Smooth muscle cell (in vitro differentiated cells): ENCODE results near the gene CLDN24. TPM values are rescaled to one million over a fixed set of nuclear protein-coding genes. Genes with fewer than 3 reads are reported as not detected.

Experiments
- DNase-seq: peaks from one replicate; lab custom pipeline; 2025; ENCODE audit not compliant: unreplicated experiment; lab: John Stamatoyannopoulos, UW
- H2AFZ ChIP-seq: fragments of 200-600 bp; sonication (generic); 2 replicates; pipeline ENCODE4 v1.6.0; 2016; ENCODE audit warnings: antibody characterized with exemption, low read depth, mild to moderate bottlenecking
- H3F3A ChIP-seq: fragments of 200-600 bp; sonication (generic); 2 replicates; pipeline ENCODE4 v1.6.0; 2017; ENCODE audit warnings: antibody characterized with exemption, low read depth
- H3K27ac ChIP-seq: fragments of 200-600 bp; sonication (generic); 2 replicates; pipeline ENCODE4 v1.5.1; 2016; ENCODE audit warnings: low read depth, mild to moderate bottlenecking
- H3K27me3 ChIP-seq: fragments of 200-600 bp; sonication (generic); 2 replicates; pipeline ENCODE4 v1.6.1; 2016; ENCODE audit warnings: low read depth, mild to moderate bottlenecking
- H3K36me3 ChIP-seq: fragments of 200-600 bp; sonication (generic); 2 replicates; pipeline ENCODE4 v1.5.1; 2016; ENCODE audit warnings: low read depth
- H3K4me1 ChIP-seq: fragments of 200-600 bp; sonication (generic); 2 replicates; pipeline ENCODE4 v1.5.1; 2016; ENCODE audit warnings: low read depth
- H3K4me2 ChIP-seq: fragments of 200-600 bp; sonication (generic); 2 replicates; pipeline ENCODE4 v1.6.0; 2016; ENCODE audit warnings: mild to moderate bottlenecking
- H3K4me3 ChIP-seq: fragments of 200-600 bp; sonication (generic); 2 replicates; pipeline ENCODE4 v1.5.1; 2016; ENCODE audit warnings: mild to moderate bottlenecking
- H3K79me2 ChIP-seq: fragments of 200-600 bp; sonication (generic); 2 replicates; pipeline ENCODE4 v1.6.0; 2016; ENCODE audit warnings: low read depth, mild to moderate bottlenecking
- H3K9ac ChIP-seq: fragments of 200-600 bp; sonication (generic); 2 replicates; pipeline ENCODE4 v1.6.0; 2016; ENCODE audit warnings: low read depth
- H3K9me3 ChIP-seq: fragments of 200-600 bp; sonication (generic); replicated peaks from 2 replicates; pipeline ENCODE4 v1.5.1; 2016; ENCODE audit warnings: low read depth
- H4K20me1 ChIP-seq: fragments of 200-600 bp; sonication (generic); 2 replicates; pipeline ENCODE4 v1.6.0; 2016; ENCODE audit warnings: low read depth
- CTCF ChIP-seq: fragments of 200-600 bp; sonication (generic); IDR thresholded peaks from 2 replicates; pipeline ENCODE4 v1.5.1; 2017; ENCODE audit warnings: borderline replicate concordance, mild to moderate bottlenecking, antibody characterized with exemption; ENCODE audit not compliant: insufficient read depth, poor library complexity, severe bottlenecking
- WGBS: methylation state at CpG from one replicate; pipeline ENCODE4 v1.1.7; 2016; ENCODE audit warnings: low lambda C conversion rate; 5-methylcytosine and 5-hydroxymethylcytosine counted together
- polyA plus RNA-seq: library from polyadenylated mRNA; unstranded; fragments of >200 nt; fragmentation: Nextera tagmentation; extraction: Ambion mirVana; gene quantifications from 2 replicates; pipeline ENCODE4 v1.2.1, GENCODE V29; 2016
- total RNA-seq: library from RNA; depleted of rRNA; stranded (reverse); fragments of >200 nt; gene quantifications from 2 replicates; pipeline ENCODE4 v1.2.3, GENCODE V29; 2014

The CLDN24 gene
- total and polyA plus RNA-seq, 2 experiments from 2014 or later, result not detected

DNA sequence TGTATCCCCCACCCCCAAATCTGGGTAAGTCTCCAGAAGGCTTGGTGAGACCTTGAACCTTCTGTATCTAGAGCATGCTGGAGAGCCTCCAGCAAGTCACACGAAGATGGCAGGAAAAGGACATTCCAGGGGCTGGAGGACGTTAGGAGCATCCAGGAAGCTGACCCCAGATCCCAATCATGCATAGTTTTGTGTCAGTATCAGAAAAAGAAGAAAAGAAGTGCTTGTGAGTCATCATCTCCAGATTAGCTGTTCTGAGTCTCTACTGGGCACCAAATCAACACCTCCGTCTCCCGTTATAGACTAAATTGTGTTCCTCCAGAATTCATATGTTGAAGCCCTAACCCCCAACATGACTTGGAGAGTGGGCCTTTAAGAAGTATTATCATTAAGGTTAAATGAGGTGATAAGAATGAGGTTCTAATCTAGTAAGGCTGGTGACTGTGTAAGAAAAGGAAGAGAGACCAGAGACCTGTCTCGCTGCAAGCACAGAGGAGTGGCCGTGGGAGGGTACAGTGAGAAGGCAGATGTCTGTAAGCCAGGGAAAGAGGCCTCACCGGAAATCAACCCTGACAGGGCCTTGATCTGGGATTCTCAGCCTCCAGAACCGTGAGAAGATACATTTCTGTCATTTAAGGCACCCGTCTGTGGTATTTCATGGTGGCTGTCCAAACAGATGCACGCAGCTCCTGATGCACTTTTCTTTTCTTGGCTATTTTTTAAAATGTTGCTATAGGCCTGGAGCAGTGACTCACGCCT lies 38.1 kb upstream of the CLDN24 start:
- no peak for DNase-seq
- Histone ChIP-seq H3F3A (no peaks in the 10 kb centered on the region), H3K36me3 (no peaks in the 10 kb centered on the region), H3K79me2 (no peaks in the 10 kb centered on the region), H2AFZ (no peak overlapping the region), H3K4me1 (no peaks in the 10 kb centered on the region), H3K27ac (no peak overlapping the region), H3K9me3 (no peaks in the 10 kb centered on the region), H4K20me1 (no peaks in the 10 kb centered on the region), H3K27me3 (no peaks in the 10 kb centered on the region), H3K4me3 (no peak overlapping the region), H3K4me2 (no peak overlapping the region), H3K9ac (no peak overlapping the region)
- 28% methylated on average over 11 of the region's 11 CpGs for WGBS
- TF ChIP-seq CTCF, result no peak

DNA sequence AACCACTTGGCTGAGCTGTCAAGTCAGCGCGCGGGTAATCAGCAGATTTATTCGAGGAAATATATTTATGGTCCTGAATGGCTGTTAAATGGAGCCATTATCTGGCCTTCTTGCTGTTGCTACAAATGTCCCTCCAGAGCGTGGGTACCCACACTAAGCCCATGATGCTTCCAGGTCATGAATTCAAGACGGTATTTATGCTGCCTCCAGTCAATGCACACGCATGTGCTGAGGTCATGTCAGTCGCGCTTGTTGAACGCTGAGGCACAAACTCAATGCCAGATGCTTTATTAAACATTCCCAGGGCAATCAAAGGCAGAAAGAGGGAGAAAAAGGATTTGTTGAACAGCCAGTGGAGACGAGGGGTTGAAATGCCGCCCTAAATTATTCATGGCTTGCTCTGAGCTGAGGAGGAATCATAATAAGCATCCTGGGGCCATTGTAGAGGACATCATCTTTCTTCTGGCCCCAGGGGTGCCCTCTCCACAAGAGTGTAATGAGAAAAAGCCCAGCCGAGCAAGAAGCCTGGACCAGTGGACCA lies 36.1 kb upstream of the CLDN24 start:
- Histone ChIP-seq H3K27ac (no peak overlapping the region), H3K9me3 (no peaks in the 10 kb centered on the region), H3K4me3 (no peak overlapping the region), H3K4me2 (no peak overlapping the region), H3K79me2 (no peaks in the 10 kb centered on the region), H3F3A (no peaks in the 10 kb centered on the region), H3K27me3 (no peaks in the 10 kb centered on the region), H2AFZ (no peak overlapping the region), H3K36me3 (no peaks in the 10 kb centered on the region), H3K9ac (no peak overlapping the region), H3K4me1 (no peaks in the 10 kb centered on the region), H4K20me1 (no peaks in the 10 kb centered on the region)
- 94% methylated on average over 13 of the region's 13 CpGs for WGBS
- no peak for DNase-seq
- no peak for TF ChIP-seq CTCF

- TF ChIP-seq CTCF, result no peak
- Histone ChIP-seq H3K27ac (no peak overlapping the region), H3K4me2 (no peak overlapping the region), H3K79me2 (no peaks in the 10 kb centered on the region), H3K4me1 (no peaks in the 10 kb centered on the region), H3K9ac (no peak overlapping the region), H3K27me3 (no peaks in the 10 kb centered on the region), H3K4me3 (no peak overlapping the region), H4K20me1 (no peaks in the 10 kb centered on the region), H3F3A (no peaks in the 10 kb centered on the region), H3K36me3 (no peaks in the 10 kb centered on the region), H2AFZ (no peak overlapping the region), H3K9me3 (no peaks in the 10 kb centered on the region)
- no peak for DNase-seq
- 85% methylated on average over 18 of the region's 20 CpGs for WGBS
Observed at GRCh38 chr4:183356931-183357675, 34.9 kb upstream of the CLDN24 start.
